ENCODE results near the gene ACTC1.

DNA sequence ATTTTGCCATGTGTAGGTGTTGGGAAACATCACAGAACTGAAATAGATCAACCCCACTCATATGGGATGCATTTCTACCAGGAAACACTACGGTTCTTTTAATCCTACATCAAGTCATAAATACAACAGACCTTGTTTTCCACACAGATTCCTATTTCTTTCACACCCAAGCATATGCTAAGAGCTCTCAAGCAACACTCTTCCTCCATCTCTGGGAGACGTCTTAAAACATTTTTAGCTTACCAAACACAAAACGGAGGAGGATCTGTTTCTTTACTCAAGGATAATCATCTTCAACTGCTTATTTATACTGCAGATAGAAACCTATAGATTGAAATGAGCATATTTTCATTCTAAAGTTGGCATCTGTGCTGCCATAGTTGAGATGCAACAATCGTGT is 45.7 kb downstream of the ACTC1 start:
- TF ChIP-seq, protein P1, sequence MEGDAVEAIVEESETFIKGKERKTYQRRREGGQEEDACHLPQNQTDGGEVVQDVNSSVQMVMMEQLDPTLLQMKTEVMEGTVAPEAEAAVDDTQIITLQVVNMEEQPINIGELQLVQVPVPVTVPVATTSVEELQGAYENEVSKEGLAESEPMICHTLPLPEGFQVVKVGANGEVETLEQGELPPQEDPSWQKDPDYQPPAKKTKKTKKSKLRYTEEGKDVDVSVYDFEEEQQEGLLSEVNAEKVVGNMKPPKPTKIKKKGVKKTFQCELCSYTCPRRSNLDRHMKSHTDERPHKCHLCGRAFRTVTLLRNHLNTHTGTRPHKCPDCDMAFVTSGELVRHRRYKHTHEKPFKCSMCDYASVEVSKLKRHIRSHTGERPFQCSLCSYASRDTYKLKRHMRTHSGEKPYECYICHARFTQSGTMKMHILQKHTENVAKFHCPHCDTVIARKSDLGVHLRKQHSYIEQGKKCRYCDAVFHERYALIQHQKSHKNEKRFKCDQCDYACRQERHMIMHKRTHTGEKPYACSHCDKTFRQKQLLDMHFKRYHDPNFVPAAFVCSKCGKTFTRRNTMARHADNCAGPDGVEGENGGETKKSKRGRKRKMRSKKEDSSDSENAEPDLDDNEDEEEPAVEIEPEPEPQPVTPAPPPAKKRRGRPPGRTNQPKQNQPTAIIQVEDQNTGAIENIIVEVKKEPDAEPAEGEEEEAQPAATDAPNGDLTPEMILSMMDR (conservative IDR thresholded peaks at IDR 0.05), result no peak
- no peak for TF ChIP-seq EZH2 (IDR thresholded peaks at IDR 0.05; ENCODE audit: low read depth)

Measured in PC-9 (cell line).